NOMO-1 treated with DMSO at 0.1 percent for 48 hours (cell line): ENCODE measurements around the gene CBX5.
"Not testable (repeated sequence)": the region's sequence is repeated elsewhere in the genome, so short reads cannot be mapped to it uniquely, and the experiment has no call there.

Experiments
- DNase-seq: peaks from one replicate; lab custom pipeline; 2025; ENCODE audit not compliant: unreplicated experiment; lab: John Stamatoyannopoulos, UW

Gene CBX5

DNA sequence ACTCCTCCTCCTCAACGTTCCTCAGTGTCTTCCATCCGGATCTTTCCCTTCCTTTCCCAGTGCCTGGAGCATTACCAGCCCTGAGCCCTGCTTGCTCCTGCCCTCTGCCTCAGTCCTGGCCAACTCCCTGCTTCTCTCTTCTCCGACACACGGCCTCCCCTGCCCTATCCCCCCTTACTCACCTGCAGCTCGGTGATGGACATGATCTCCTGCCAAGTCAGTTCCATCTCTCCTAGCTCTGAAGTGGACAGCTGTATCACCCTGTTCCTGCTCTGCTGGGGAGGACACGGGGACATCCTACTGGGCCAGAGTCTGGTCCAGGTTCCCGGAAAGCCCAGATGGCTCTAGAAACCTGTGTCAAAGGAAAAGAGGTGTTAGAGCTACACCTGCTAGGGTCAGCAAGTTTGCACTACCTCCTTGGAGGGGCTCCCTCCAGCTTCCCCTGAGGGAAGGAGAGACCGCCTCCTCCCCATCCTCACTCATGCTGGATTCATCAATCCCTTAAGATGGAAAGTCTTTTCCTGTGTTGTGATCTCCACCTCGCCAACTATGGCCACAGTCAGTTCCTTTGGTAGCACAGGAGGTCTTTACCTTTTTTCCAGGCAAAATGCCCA lies 15.1 kb upstream of the CBX5 start:
- DNase-seq = no peak

DNA sequence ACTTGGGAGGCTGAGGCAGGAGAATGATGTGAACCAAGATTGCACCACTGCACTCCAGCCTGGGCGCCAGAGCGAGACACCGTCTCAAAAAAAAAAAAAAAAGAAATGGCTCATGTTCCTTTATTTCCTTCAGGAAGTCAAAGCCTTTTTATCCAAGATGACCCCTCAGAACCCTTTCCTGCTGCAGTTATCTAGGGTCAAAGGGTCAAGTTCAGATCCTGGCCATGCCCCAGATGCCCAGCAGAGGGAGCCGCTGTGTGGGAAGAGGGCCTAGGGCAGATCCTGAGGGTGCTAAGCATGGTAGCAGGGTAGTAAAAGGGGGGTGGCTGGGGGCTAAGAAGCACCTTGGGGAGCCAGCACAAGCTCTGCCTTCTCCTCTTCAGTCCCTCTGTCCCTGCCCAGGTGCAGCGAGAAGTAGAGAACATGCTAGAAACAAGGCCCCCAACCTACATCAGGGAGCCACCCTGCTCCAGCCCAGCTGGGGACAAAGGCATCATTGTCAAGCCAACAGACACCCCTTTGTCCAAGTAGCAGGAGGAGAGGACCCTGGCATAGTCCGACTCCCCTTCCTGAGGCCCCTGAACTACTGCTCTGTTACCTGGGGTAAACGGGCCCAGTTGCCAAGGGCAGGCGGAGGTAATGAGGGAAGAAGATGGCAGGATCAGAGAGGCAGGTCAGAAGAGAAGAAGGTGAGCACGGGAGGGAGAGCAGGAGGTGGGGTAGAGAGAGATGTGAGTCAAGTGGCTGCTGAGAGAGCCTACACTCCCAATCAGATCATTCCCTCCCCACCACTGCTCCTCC lies 14.4 kb upstream of the CBX5 start:
- DNase-seq = peak; percentile 45

DNA sequence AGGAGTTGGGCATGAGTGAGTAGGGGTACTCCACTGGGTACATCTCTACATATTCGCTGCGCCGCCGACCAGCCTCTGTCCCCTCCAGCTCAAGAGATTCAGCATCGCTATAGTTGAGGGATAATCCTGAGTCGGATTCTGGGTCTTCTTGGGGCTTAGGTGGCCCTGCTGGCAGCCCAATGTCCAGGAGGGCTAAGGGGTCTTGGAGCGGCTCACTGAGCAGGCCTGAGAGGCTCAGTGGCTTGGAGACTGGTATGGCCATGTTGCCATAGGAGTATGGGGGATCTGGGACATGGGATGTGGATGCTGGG lies 13.0 kb upstream of the CBX5 start:
- no peak for DNase-seq

GRCh38 chr12:54292083-54292930 lies 12.4 kb upstream of the CBX5 start:
- no peak for DNase-seq

DNA sequence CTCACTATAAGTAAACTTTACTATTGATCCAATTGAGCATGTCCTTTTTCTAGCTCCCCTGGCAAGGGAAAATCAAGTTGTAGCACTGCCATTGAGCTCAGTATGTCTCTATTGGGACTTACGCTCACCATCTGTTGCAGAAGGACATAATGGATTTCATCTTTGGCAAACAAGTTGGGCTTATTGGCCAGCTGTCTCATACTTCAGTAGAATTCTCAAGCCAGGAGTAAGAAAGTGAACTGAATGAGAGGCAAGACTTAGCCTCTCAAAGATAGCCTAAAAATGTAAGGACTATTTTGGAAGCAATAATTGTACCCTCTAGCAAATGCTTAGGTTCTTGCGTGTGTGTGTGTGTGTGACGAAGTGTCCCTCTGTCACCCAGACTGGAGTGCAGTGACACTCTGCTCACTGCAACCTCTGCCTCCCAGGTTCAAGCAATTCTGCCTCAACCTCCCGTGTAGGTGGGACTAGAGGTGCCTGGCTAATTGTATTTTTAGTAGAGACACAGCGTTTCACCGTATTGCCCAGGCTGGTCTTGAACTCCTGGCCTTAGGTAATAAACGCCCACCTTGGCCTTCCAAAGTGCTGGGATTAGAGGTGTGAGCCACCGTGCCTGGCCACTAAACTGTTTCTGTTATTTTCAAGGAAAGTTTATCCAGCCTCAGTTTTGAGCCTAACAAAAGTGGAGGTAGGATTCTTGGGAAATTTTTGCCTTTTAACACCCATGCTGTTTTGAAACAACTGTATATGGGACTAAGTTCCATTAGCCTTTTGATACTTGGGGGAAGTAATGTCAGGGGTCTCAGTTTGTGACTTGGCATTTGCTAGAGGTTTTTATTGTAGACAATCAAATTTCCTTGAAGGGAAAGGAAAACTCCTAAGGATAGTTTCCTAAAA lies 7.6 kb upstream of the CBX5 start:
- DNase-seq = no peak

- no peak for DNase-seq
Observed at GRCh38 chr12:54286042-54287030, 6.4 kb upstream of the CBX5 start.

DNA sequence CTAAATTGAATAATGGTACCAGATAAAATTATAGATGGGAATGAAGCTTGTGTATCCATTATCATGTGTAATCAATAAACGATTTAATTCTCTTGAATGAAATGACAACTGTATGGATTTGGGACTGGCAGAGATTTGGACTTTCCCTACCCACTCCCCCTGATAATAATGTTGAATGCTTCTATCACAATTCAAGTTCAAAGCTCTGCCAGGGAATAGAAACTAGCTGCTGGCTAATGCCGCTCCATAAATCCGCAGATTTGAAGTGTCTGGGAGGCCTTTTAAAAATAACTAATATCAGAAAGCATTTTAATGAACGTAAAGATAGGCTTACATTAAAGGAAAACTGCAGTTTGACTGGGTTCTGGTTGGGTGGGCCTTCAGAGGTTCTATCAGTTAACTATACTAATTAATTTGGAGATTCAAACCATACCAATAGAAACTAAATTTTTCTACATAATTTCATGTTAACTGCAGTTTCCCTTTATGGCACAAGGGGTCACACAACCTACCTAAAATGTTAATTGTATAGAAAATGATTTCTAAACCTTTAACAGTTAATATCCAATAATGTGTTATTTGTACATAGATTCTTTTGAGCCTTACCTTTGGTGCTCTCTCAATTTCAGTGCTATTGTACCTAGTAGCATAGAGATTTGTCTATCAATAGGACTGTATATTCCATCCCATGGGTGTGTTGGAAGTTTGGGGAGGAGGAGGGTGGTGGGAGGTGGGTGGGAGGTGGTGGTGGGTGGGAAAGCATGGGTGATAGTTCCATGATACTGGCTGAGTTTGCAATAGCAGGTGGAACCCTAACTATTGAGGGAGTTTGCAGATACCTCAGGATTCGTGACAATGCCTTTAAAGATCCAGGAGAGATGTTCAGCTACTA lies 5.5 kb upstream of the CBX5 start:
- DNase-seq = no peak

- DNase-seq = not testable (repeated sequence)
Observed at GRCh38 chr12:54284070-54284780, 4.3 kb upstream of the CBX5 start.

GRCh38 chr12:54282949-54283593 lies 3.1 kb upstream of the CBX5 start:
- no peak for DNase-seq

DNA sequence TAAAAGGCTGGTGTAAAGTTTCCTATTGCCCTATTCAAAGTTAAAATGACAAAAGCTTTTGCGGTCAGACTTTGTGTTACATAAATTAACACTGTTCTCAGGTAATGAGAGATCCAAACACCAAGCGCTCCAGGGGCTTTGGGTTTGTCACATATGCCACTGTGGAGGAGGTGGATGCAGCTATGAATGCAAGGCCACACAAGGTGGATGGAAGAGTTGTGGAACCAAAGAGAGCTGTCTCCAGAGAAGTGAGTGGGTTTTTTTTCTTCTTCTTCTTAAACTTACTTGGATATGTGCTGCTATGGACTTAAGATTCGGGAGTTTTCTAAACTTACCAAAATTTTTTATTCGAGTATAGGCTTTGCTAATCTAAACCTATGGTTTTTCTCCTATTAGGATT lies 1.8 kb upstream of the CBX5 start:
- not testable (repeated sequence) for DNase-seq

DNA sequence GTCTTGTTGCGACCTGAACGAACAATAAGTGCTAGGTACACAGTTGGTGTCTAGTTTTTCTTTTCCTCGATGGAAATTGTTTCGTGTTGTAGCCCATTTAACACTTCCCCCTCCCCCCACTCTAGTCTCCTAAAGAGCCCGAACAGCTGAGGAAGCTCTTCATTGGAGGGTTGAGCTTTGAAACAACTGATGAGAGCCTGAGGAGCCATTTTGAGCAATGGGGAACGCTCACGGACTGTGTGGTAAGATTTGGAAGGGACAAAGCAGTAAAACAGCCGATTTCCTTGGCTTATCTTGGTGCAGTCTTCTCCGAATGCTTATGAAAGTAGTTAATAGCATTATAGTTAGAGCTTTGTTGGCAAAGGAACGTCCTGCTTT lies 1.3 kb upstream of the CBX5 start:
- not testable (repeated sequence) for DNase-seq

DNA sequence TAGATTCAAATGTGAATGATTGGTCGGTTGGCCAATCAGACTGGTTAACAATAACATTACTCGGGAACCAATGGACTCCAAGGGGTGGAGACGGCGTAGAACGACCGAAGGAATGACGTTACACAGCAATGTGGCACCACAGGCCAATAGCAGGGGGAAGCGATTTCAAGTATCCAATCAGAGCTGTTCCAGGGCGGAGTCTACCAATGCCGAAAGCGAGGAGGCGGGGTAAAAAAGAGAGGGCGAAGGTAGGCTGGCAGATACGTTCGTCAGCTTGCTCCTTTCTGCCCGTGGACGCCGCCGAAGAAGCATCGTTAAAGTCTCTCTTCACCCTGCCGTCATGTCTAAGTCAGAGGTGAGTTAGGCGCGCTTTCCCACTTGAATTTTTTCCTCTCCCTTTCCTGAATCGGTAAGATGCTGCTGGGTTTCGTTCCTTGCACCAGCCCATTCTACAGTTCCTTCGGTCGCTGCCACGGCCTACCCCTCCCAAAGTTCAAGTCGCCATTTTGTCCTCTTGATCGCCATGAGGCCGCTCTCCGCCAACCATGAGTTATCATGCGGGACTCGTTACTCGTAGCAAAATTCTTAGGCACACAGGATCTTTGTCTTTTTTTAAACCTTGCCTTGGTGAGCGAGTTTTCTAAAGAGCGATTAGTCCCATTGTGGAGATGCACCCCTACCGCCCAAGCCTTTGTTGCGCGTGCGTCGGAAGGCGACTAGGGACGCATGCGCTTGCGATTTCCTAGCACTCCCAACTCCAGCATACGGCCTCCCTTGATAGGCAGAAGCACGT lies 742 bp upstream of the CBX5 start, which contains the start of gene HNRNPA1:
Gene HNRNPA1 (plus strand): TSS at position 259 of the 793 bp plus-strand sequence. CDS start 82 bp downstream, at position 341.
- peak; percentile 100 for DNase-seq

DNA sequence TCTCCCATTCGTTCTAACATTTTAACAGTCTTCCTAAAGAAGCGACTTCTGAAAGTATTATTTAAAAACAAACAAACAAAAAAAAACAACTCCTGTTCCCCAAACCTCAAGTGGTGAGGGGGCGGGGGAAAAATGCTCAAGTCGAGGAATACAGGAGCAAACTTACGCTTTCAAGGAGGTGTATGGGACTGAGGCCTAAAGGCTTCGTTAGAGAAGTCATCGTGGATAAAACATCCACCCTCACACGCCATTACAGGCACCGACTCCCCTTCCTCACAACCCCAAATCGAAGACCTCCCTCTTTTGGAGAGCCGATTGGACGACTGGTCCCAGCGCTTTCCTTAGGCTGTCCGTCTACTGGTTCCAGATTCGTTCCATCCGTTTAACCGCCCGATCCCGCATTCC lies 693 bp downstream of the CBX5 start:
- no peak for DNase-seq

- DNase-seq = peak; percentile 35
Observed at GRCh38 chr12:54277823-54278276, 2.1 kb downstream of the CBX5 start.

DNA sequence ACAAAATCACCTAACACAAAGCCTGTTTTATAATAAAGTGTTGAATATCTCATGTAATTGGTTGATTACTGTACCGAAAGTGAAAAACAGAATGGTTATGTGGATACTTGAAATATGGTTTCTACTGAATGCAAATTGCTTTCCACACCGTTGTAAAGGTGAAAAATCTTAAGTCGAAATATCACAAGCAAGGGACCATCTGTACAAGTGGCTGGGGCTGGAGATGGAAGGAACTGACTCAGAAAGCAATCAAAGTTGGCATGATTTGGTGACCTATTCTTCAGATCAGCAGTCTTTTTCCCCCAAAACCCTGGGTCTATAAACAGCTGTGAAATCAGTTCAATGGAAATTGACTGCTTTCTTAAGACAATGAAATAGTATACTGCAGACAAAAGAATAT lies 3.6 kb downstream of the CBX5 start:
- no peak for DNase-seq

GRCh38 chr12:54273981-54274380 lies 5.9 kb downstream of the CBX5 start:
- no peak for DNase-seq

GRCh38 chr12:54272214-54272613 lies 7.7 kb downstream of the CBX5 start:
- DNase-seq = no peak
